ENCODE measurements around the gene SEC16A. TPM values are rescaled to one million over a fixed set of nuclear protein-coding genes. Genes with fewer than 3 reads are reported as not detected.

SEC16A gene
- total RNA-seq, 1 experiment from 2014 or later, result 56.4 TPM

DNA sequence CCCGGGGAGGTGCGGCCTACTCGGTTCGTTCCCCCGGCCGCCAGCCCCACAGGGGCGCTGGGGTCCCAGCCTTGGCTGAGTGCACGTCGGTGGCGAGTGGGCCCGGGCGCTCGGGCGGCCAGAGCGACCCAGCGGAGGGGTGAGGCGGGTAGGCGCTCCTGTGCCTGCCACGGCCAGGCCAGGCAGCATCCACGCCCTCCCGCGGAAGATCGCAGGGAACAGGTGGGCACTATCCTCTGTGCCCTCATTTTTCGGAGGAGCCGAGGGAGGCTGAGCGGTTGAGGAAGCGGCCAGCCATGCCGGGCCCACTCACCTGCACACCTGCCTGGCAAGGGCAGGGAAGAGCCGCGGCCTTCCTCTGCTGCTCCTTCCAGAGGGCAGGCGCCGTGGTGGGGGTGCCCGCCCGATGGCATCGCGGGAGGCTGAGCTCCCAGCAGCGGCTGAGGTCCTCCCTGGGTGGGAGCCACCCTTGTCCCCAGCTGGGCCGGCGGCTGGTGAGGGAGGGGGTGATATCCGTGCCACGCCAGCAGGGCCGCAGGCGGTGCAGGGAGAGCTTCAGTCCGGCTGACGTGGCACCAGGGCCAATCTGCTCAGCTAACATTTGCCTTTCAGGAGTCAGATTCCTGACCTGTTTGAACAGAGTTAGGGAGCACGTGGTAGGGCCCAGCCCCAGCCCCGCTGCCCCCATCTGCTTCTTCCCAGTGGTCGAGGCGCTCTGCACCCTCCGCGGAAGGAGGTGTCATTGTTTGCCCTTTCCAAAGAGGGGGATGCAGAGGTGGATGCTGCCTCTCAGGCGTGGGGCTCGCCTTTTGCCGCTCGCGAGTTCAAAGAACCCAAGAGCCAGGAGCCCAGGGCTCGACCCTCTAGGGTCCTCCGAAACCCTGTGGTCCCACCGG is 1.6 kb upstream of the SEC16A start:
- Histone ChIP-seq H4K91ac (ENCODE audit: insufficient read length, low read depth, low read length) (no peak overlapping the region), H4K8ac (replicated peaks; ENCODE audit: insufficient read length, low read depth, low read length) (no peak overlapping the region), H3K23me2 (ENCODE audit: insufficient read length, low read depth, low read length, poor library complexity, severe bottlenecking) (peaks cover 11% of the 10 kb centered on the region), H3K79me2 (ENCODE audit: insufficient read depth, low read length) (peaks cover 24% of the 10 kb centered on the region), H4K5ac (ENCODE audit: insufficient read length, low read depth, low read length) (no peak overlapping the region), H3K23ac (ENCODE audit: insufficient read length, low read depth, low read length) (no peak overlapping the region), H3K4me2 (ENCODE audit: insufficient read depth, insufficient read length, low read length) (peak overlapping the region; percentile 92), H2BK5ac (ENCODE audit: insufficient read length, low read length) (no peak overlapping the region), H3K9me3 (ENCODE audit: control insufficient read depth, low read depth, low read length) (no peaks in the 10 kb centered on the region), H3K9ac (ENCODE audit: extremely low read depth, insufficient read length, low read length) (no peak overlapping the region), H3K4ac (ENCODE audit: low read depth, low read length) (no peak overlapping the region), H3K18ac (ENCODE audit: insufficient read length, low read depth, low read length) (no peak overlapping the region), H3K56ac (ENCODE audit: insufficient read length, low read depth, low read length) (no peak overlapping the region), H3K14ac (ENCODE audit: insufficient read depth, low read length) (no peak overlapping the region), H2AK5ac (ENCODE audit: insufficient read length, low read length) (no peak overlapping the region), H3K27me3 (ENCODE audit: insufficient read depth, low read length) (no peaks in the 10 kb centered on the region), H3K79me1 (ENCODE audit: insufficient read depth, low read depth, low read length, poor library complexity, severe bottlenecking) (peaks cover 4% of the 10 kb centered on the region), H2BK15ac (ENCODE audit: low read depth, low read length) (no peak overlapping the region), H3K4me1 (ENCODE audit: insufficient read depth, low read length) (peaks cover 3% of the 10 kb centered on the region; the same call in 1 of the 2 replicates), H3K27ac (ENCODE audit: insufficient read length, low read depth, low read length) (no peak overlapping the region), H2BK20ac (ENCODE audit: low read depth, low read length, poor library complexity, severe bottlenecking) (no peak overlapping the region), H4K20me1 (ENCODE audit: control insufficient read depth, insufficient read depth, insufficient read length) (peaks cover 2% of the 10 kb centered on the region), H3T11ph (ENCODE audit: low read length) (no peak overlapping the region), H2BK120ac (ENCODE audit: low read depth, low read length, poor library complexity, severe bottlenecking) (no peak overlapping the region), H2AFZ (ENCODE audit: low read length) (no peak overlapping the region), H2BK12ac (ENCODE audit: insufficient read length, low read depth, low read length) (no peak overlapping the region)
- WGBS (ENCODE audit: extremely low coverage, insufficient read length, low lambda C conversion rate), result no CpG with 5 or more reads among the region's 59 CpGs
- no peaks in the 10 kb centered on the region; the same call in 1 of the 2 replicates for H3K27me3 Mint-ChIP-seq (ENCODE audit: low read depth)
- TF ChIP-seq, protein P1, sequence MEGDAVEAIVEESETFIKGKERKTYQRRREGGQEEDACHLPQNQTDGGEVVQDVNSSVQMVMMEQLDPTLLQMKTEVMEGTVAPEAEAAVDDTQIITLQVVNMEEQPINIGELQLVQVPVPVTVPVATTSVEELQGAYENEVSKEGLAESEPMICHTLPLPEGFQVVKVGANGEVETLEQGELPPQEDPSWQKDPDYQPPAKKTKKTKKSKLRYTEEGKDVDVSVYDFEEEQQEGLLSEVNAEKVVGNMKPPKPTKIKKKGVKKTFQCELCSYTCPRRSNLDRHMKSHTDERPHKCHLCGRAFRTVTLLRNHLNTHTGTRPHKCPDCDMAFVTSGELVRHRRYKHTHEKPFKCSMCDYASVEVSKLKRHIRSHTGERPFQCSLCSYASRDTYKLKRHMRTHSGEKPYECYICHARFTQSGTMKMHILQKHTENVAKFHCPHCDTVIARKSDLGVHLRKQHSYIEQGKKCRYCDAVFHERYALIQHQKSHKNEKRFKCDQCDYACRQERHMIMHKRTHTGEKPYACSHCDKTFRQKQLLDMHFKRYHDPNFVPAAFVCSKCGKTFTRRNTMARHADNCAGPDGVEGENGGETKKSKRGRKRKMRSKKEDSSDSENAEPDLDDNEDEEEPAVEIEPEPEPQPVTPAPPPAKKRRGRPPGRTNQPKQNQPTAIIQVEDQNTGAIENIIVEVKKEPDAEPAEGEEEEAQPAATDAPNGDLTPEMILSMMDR (conservative IDR thresholded peaks at IDR 0.05), result no peak
- peaks cover 8 to 14% of the 10 kb centered on the region in 2 experiments for H3K4me1 Mint-ChIP-seq
- no peaks in the 10 kb centered on the region; a peak in 1 of 5 replicates for H3K9me3 Mint-ChIP-seq
- DNase-seq, result no peak
- peak overlapping the region; percentile 52 to 71 for H3K4me3 Mint-ChIP-seq
- peaks cover 4 to 7% (median 7%) of the 10 kb centered on the region in 3 experiments; a peak in 6 of 7 replicates for H3K36me3 Mint-ChIP-seq (ENCODE audit: insufficient read depth in 1 of 3, low read depth in 3 of 3)
- H3K27ac Mint-ChIP-seq, result no peak overlapping the region
